ENCODE measurements around the gene AGL. TPM values are rescaled to one million over a fixed set of nuclear protein-coding genes. Genes with fewer than 3 reads are reported as not detected.

Gene AGL
- total and polyA plus RNA-seq, 10 of the 15 experiments (the other 5 are each of a cell fraction or from before 2014, with no cell fraction given) = 5.6 to 21.6 (median 13.7) TPM

DNA sequence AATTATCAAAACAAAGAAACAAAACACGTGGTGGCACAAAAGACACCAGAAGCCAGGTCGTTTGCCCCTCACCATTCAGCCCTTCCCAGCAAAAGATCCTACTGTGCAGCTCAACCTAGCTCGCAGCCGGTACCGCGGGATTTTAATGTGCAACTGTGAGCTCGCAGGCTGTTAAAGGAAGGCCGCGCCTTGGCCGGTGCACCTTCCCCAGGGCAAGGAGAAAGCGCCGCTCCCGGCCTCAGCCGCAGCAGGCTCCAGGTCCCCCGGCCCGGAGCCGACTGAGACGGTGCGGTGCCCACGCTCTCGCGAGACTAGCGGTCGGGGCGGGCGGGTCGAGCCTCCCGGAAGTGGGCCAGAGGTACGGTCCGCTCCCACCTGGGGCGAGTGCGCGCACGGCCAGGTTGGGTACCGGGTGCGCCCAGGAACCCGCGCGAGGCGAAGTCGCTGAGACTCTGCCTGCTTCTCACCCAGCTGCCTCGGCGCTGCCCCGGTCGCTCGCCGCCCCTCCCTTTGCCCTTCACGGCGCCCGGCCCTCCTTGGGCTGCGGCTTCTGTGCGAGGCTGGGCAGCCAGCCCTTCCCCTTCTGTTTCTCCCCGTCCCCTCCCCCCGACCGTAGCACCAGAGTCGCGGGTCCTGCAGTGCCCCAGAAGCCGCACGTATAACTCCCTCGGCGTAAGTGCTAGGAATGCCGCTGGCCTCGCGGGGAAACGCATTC lies at the start of gene AGL (continued):
- TF ChIP-seq, protein P1, sequence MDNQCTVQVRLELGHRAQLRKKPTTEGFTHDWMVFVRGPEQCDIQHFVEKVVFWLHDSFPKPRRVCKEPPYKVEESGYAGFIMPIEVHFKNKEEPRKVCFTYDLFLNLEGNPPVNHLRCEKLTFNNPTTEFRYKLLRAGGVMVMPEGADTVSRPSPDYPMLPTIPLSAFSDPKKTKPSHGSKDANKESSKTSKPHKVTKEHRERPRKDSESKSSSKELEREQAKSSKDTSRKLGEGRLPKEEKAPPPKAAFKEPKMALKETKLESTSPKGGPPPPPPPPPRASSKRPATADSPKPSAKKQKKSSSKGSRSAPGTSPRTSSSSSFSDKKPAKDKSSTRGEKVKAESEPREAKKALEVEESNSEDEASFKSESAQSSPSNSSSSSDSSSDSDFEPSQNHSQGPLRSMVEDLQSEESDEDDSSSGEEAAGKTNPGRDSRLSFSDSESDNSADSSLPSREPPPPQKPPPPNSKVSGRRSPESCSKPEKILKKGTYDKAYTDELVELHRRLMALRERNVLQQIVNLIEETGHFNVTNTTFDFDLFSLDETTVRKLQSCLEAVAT (IDR thresholded peaks at IDR 0.05) = no peak

DNA sequence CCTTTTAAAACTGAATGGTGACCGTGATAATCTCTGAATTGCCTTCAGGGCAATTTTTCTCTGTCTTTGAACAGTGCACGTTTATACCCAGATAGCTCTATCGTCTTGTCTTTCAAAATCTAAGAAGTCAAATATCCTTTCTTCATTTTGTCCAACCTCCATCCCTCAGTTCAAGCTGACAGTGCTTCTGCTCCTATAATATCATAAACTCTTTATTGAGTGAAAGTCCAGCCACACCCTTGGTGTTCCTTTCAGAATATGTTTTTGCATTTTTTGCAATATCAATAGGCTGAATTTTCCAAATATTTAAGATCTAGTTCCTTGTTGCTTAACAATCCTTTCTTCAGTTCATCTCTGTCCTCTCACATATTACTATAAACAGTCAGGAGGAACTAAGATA lies 48.6 kb upstream of the AGL start:
- DNase-seq (ENCODE audit: low read depth, low spot score) = no peak
- intact Hi-C loops (cut with micrococcal nuclease; ENCODE audit: unreplicated experiment) (loop anchor here (10.0 kb wide), 3 partner anchors 473 to 733 kb away; partner anchors contain the start of genes CDC14A and GPR88), in situ Hi-C loops (cut with MboI) (no loop called here)
- H3K27ac ChIP-seq (ENCODE audit: control insufficient read depth, insufficient read depth) = no peak overlapping the region
- FAIRE-seq = no peak
- no peaks in the 10 kb centered on the region for H3K36me3 ChIP-seq (ENCODE audit: control insufficient read depth in 2 of 2, insufficient read depth in 2 of 2, low read length in 1 of 2)
- RAD21 ChIA-PET (ENCODE audit: unreplicated experiment) = interaction anchor here (0.5 kb wide), 1 partner anchor 581 kb away, joined by 3 read pairs; no protein-coding TSS in a partner anchor
- POLR2A ChIA-PET = no interaction called here
- ATAC-seq = no peak
- H3K27me3 ChIP-seq (replicated peaks in 1 of 2; ENCODE audit: control insufficient read depth in 2 of 2, insufficient read depth in 2 of 2, low read length in 1 of 2) = no peaks in the 10 kb centered on the region
- CTCF ChIA-PET = interaction anchor here (0.7 kb wide), 1 partner anchor 149 kb away, joined by 3 read pairs; no protein-coding TSS in a partner anchor
- H3K9ac ChIP-seq (ENCODE audit: control insufficient read depth, insufficient read depth, low read length) = no peak overlapping the region
- TF ChIP-seq, protein P2, sequence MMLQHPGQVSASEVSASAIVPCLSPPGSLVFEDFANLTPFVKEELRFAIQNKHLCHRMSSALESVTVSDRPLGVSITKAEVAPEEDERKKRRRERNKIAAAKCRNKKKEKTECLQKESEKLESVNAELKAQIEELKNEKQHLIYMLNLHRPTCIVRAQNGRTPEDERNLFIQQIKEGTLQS (IDR thresholded peaks at IDR 0.05; ENCODE audit: borderline replicate concordance, extremely low read depth, low read depth, low read length) = no peak
- TF ChIP-seq BACH1 (IDR thresholded peaks at IDR 0.05; ENCODE audit: borderline replicate concordance) (no peak), FOXK2 (IDR thresholded peaks at IDR 0.05) (no peak)
- no peak overlapping the region for H2AFZ ChIP-seq (ENCODE audit: control insufficient read depth, low read depth, low read length)
- H3K9me3 ChIP-seq (replicated peaks; ENCODE audit: control insufficient read depth, insufficient read depth, low read length) = no peaks in the 10 kb centered on the region
- no TSS peak for BruUV-seq (replicated peaks)
- no peak overlapping the region for H3K4me3 ChIP-seq
- no peaks in the 10 kb centered on the region for H3K79me2 ChIP-seq (ENCODE audit: control insufficient read depth, insufficient read depth, low read length)
- H3K4me2 ChIP-seq (ENCODE audit: control insufficient read depth, insufficient read depth) = no peak overlapping the region
- 56% methylated on average over 3 of the region's 3 CpGs for WGBS (ENCODE audit: insufficient coverage, insufficient replicate concordance, low lambda C conversion rate, missing lambda C conversion rate)
- H4K20me1 ChIP-seq (ENCODE audit: control insufficient read depth, insufficient read depth) = no peaks in the 10 kb centered on the region
- H3K4me1 ChIP-seq (ENCODE audit: control insufficient read depth, insufficient read depth, low read length) = no peaks in the 10 kb centered on the region
- SMC1A ChIA-PET (ENCODE audit: uncharacterized antibody, unreplicated experiment) = interaction anchor here (1.0 to 1.8 kb wide), 2 partner anchors 9 to 15 kb away, joined by 3 to 4 read pairs; no protein-coding TSS in a partner anchor

All from GM12878 (cell line).